GM21360 (cell line): Measurements from ENCODE around the gene RSL1D1.
"Not testable (repeated sequence)": the region's sequence is repeated elsewhere in the genome, so short reads cannot be mapped to it uniquely, and the experiment has no call there.

Experiments used
- ATAC-seq: cut with Tn5 transposase; IDR thresholded peaks from one replicate; pipeline ENCODE4 v1.9.1; 2021; ENCODE audit warnings: mild to moderate bottlenecking, moderate library complexity; ENCODE audit not compliant: unreplicated experiment

RSL1D1 gene

GRCh38 chr16:11844499-11844898 is 6.8 kb downstream of the RSL1D1 start:
- no peak for ATAC-seq

GRCh38 chr16:11843861-11844260 is 7.5 kb downstream of the RSL1D1 start:
- ATAC-seq: no peak

GRCh38 chr16:11843206-11843605 is 8.1 kb downstream of the RSL1D1 start:
- no peak for ATAC-seq

- ATAC-seq: no peak
Measured at GRCh38 chr16:11841026-11841425, 10.3 kb downstream of the RSL1D1 start.

- ATAC-seq: no peak
Measured at GRCh38 chr16:11836650-11837244, 14.6 kb downstream of the RSL1D1 start.

- no peak for ATAC-seq
Measured at GRCh38 chr16:11835891-11836649, 15.3 kb downstream of the RSL1D1 start.

- no peak for ATAC-seq
Measured at GRCh38 chr16:11835309-11835708, 16.0 kb downstream of the RSL1D1 start.

- no peak for ATAC-seq
Measured at GRCh38 chr16:11833951-11834695, 17.2 kb downstream of the RSL1D1 start.

- ATAC-seq: no peak
Measured at GRCh38 chr16:11828696-11829095, 22.6 kb downstream of the RSL1D1 start.

- ATAC-seq: not testable (repeated sequence)
Measured at GRCh38 chr16:11825520-11826165, 25.7 kb downstream of the RSL1D1 start.

GRCh38 chr16:11824362-11824761 is 27.0 kb downstream of the RSL1D1 start:
- no peak for ATAC-seq

- not testable (repeated sequence) for ATAC-seq
Measured at GRCh38 chr16:11823645-11824044, 27.7 kb downstream of the RSL1D1 start.

GRCh38 chr16:11819798-11820197 is 31.5 kb downstream of the RSL1D1 start:
- ATAC-seq: no peak

GRCh38 chr16:11818970-11819369 is 32.4 kb downstream of the RSL1D1 start:
- ATAC-seq: not testable (repeated sequence)

- no peak for ATAC-seq
Measured at GRCh38 chr16:11816123-11816522, 35.2 kb downstream of the RSL1D1 start.

- not testable (repeated sequence) for ATAC-seq
Measured at GRCh38 chr16:11814800-11815199, 36.5 kb downstream of the RSL1D1 start.

GRCh38 chr16:11806721-11807120 is 44.6 kb downstream of the RSL1D1 start:
- ATAC-seq: no peak

- no peak for ATAC-seq
Measured at GRCh38 chr16:11805556-11805955, 45.8 kb downstream of the RSL1D1 start.

GRCh38 chr16:11801481-11802021 is 49.8 kb downstream of the RSL1D1 start:
- ATAC-seq: no peak

GRCh38 chr16:11800382-11800718 is 51.0 kb downstream of the RSL1D1 start:
- no peak for ATAC-seq
